Lower leg skin (tissue), 4 donors: Measurements from ENCODE around the gene GDF2. TPM values are rescaled to one million over a fixed set of nuclear protein-coding genes. Genes with fewer than 3 reads are reported as not detected.

Experiments used
- DNase-seq, 2 donors: peaks; one replicate each; pipeline ENCODE4 v3.0.0-alpha.2; 2019; ENCODE audit warnings: low spot score in 2 of 2
- H3K4me3 ChIP-seq: fragments of 200-600 bp; sonication (generic); 2 replicates; pipeline ENCODE4 v1.5.1; 2017; ENCODE audit warnings: mild to moderate bottlenecking, low read depth; ENCODE audit not compliant: poor library complexity, severe bottlenecking
- CTCF ChIP-seq, 3 donors: fragments of 450-650 bp; IDR thresholded peaks; one replicate each; pipeline ENCODE4 v1.5.1; 2016; ENCODE audit warnings: antibody characterized with exemption in 3 of 3, mild to moderate bottlenecking in 3 of 3, moderate library complexity in 2 of 3
- POLR2A ChIP-seq, 2 donors: fragments of 450-650 bp; IDR thresholded peaks; one replicate each; pipeline ENCODE4 v1.6.1; 2016 to 2017; ENCODE audit warnings: antibody characterized with exemption in 2 of 2, mild to moderate bottlenecking in 1 of 2, moderate library complexity in 1 of 2
- WGBS, 2 donors: methylation state at CpG; one replicate each; pipeline ENCODE4 v1.1.5; 2018; 5-methylcytosine and 5-hydroxymethylcytosine counted together
- intact Hi-C: fragments of 100-400 bp; cut with DNase I; formaldehyde crosslinking; loops from one replicate; pipeline ENCODE4 v1.15.0; 2023; ENCODE audit warnings: low total_unique reads
- total RNA-seq, 4 donors: library from RNA; depleted of rRNA; stranded (reverse); fragments of >200 nt; gene quantifications; one replicate each; pipeline ENCODE4 v1.1.0, GENCODE V29; 2016

The GDF2 gene
- total RNA-seq, 4 donors from 2014 or later, result not detected

- WGBS, 2 donors, result 66 to 67% methylated on average over 5 of the region's 5 CpGs
- intact Hi-C loops, result no loop called here
- H3K4me3 ChIP-seq, result no peak overlapping the region
- DNase-seq, result peak in 1 of 2 donors; percentile 62
- no peak for TF ChIP-seq CTCF (IDR thresholded peaks at IDR 0.05)
- TF ChIP-seq POLR2A (IDR thresholded peaks at IDR 0.05), result no peak
Observed at GRCh38 chr10:47326306-47326926, 4.2 kb downstream of the GDF2 start.

- whole genome bisulfite sequencing, 2 donors, result 82 to 85% methylated on average over 8 to 11 of the region's 11 CpGs
- DNase-seq, result peak in 1 of 2 donors; percentile 54
- intact Hi-C loops, result no loop called here
- TF ChIP-seq POLR2A (IDR thresholded peaks at IDR 0.05) (no peak), CTCF (IDR thresholded peaks at IDR 0.05) (no peak)
- H3K4me3 ChIP-seq, result no peak overlapping the region
Observed at GRCh38 chr10:47326927-47327330, 4.7 kb downstream of the GDF2 start.

- 91 to 93% methylated on average over 4 of the region's 4 CpGs for WGBS, 2 donors
- peak in 1 of 2 donors; percentile 64 for DNase-seq
- intact Hi-C loops, result no loop called here
- H3K4me3 ChIP-seq, result no peak overlapping the region
- TF ChIP-seq CTCF (IDR thresholded peaks at IDR 0.05) (no peak), POLR2A (IDR thresholded peaks at IDR 0.05) (no peak)
Observed at GRCh38 chr10:47329855-47330254, 7.6 kb downstream of the GDF2 start.

GRCh38 chr10:47330366-47330765 is 8.1 kb downstream of the GDF2 start:
- H3K4me3 ChIP-seq, result no peak overlapping the region
- intact Hi-C loops, result no loop called here
- TF ChIP-seq CTCF (IDR thresholded peaks at IDR 0.05), result no peak
- TF ChIP-seq POLR2A (IDR thresholded peaks at IDR 0.05), result no peak
- peak in 1 of 2 donors; percentile 50 for DNase-seq
- 91 to 93% methylated on average over 3 of the region's 3 CpGs for WGBS, 2 donors

GRCh38 chr10:47330804-47331203 is 8.6 kb downstream of the GDF2 start:
- TF ChIP-seq POLR2A (IDR thresholded peaks at IDR 0.05) (no peak), CTCF (IDR thresholded peaks at IDR 0.05) (no peak)
- 79 to 83% methylated on average over 3 of the region's 3 CpGs for WGBS, 2 donors
- intact Hi-C loops, result no loop called here
- H3K4me3 ChIP-seq, result no peak overlapping the region
- DNase-seq, result peak in 1 of 2 donors; percentile 72

- no peak overlapping the region for H3K4me3 ChIP-seq
- intact Hi-C loops, result no loop called here
- 97% methylated on average over 7 of the region's 9 CpGs for whole genome bisulfite sequencing, 2 donors
- TF ChIP-seq POLR2A (IDR thresholded peaks at IDR 0.05), result no peak
- TF ChIP-seq CTCF (IDR thresholded peaks at IDR 0.05), result no peak
- peak in 1 of 2 donors; percentile 74 for DNase-seq
Observed at GRCh38 chr10:47331491-47331890, 9.2 kb downstream of the GDF2 start.
